OCI-LY7 (cell line): ENCODE data around the gene FOXE1. TPM values are rescaled to one million over a fixed set of nuclear protein-coding genes. Genes with fewer than 3 reads are reported as not detected.

Experiments used
- BruUV-seq: library from RNA; stranded (reverse); fragments of 400-500 nt; replicated peaks from 2 replicates; lab custom pipeline; 2021; lab: Mats Ljungman, UMichigan
- CTCF ChIA-PET: fragments of 300-600 bp; sonication (Branson Sonifier 250); formaldehyde crosslinking; loops from one replicate; lab custom pipeline; 2022; ENCODE audit warnings: antibody characterized with exemption; ENCODE audit not compliant: unreplicated experiment; lab: Charles Lee
- POLR2A ChIA-PET: fragments of 300-600 bp; sonication (Branson Sonifier 250); formaldehyde crosslinking; loops from one replicate; lab custom pipeline; 2022; ENCODE audit warnings: antibody characterized with exemption; lab: Charles Lee
- DNase-seq: peaks from one replicate; pipeline ENCODE4 v3.0.0-alpha.2; 2015; ENCODE audit warnings: low spot score
- H2AFZ ChIP-seq: fragments of 200-600 bp; sonication (generic), shearing (Covaris generic); 2 replicates; pipeline ENCODE4 v1.6.1; 2014; ENCODE audit warnings: mild to moderate bottlenecking, antibody characterized with exemption, low read length, moderate library complexity
- H3K27ac ChIP-seq: fragments of 200-600 bp; sonication (generic); 2 replicates; pipeline ENCODE4 v1.5.1; 2014; ENCODE audit warnings: mixed run types, low read depth, mild to moderate bottlenecking, moderate library complexity, low read length, inconsistent platforms; ENCODE audit not compliant: poor library complexity, severe bottlenecking
- H3K36me3 ChIP-seq: fragments of 200-600 bp; sonication (generic); 2 replicates; pipeline ENCODE4 v1.6.1; 2014; ENCODE audit warnings: mild to moderate bottlenecking, antibody characterized with exemption, low read length, moderate library complexity, mixed read lengths; ENCODE audit not compliant: insufficient read depth
- H3K4me1 ChIP-seq: fragments of 200-600 bp; sonication (generic); 2 replicates; pipeline ENCODE4 v1.5.1; 2014; ENCODE audit warnings: mild to moderate bottlenecking, low read length; ENCODE audit not compliant: insufficient read depth, poor library complexity, severe bottlenecking
- H3K4me2 ChIP-seq: fragments of 200-600 bp; sonication (generic); 2 replicates; pipeline ENCODE4 v1.6.1; 2014; ENCODE audit warnings: mild to moderate bottlenecking, low read length
- H3K4me3 ChIP-seq: fragments of 200-600 bp; sonication (generic); 2 replicates; pipeline ENCODE4 v1.5.1; 2014; ENCODE audit warnings: mild to moderate bottlenecking, low read depth, low read length; ENCODE audit not compliant: poor library complexity, severe bottlenecking
- H3K79me2 ChIP-seq: fragments of 200-600 bp; sonication (generic); 2 replicates; pipeline ENCODE4 v1.6.1; 2016; ENCODE audit warnings: low read depth, mild to moderate bottlenecking, low read length, moderate library complexity, mixed read lengths; ENCODE audit not compliant: insufficient read depth
- H3K9me2 ChIP-seq: fragments of 200-600 bp; sonication (generic); 2 replicates; pipeline ENCODE4 v1.6.1; 2016; ENCODE audit warnings: mild to moderate bottlenecking, low read length, mixed read lengths; ENCODE audit not compliant: insufficient read depth
- H3K9me3 ChIP-seq: fragments of 200-600 bp; sonication (generic); 2 replicates; pipeline ENCODE4 v1.6.1; 2014; ENCODE audit warnings: mild to moderate bottlenecking, mixed run types, low read length, mixed read lengths
- H4K20me1 ChIP-seq: fragments of 200-600 bp; sonication (generic); 2 replicates; pipeline ENCODE4 v1.6.1; 2014; ENCODE audit warnings: mild to moderate bottlenecking, antibody characterized with exemption, low read length, moderate library complexity, mixed read lengths; ENCODE audit not compliant: insufficient read depth
- EZH2phosphoT487 ChIP-seq: fragments of 200-600 bp; sonication (generic); IDR thresholded peaks from 2 replicates; pipeline ENCODE4 v1.6.1; 2018; ENCODE audit warnings: low read depth, borderline replicate concordance, mild to moderate bottlenecking, mixed run types, antibody characterized with exemption, low read length, moderate library complexity, mixed read lengths
- intact Hi-C: fragments of 100-400 bp; cut with micrococcal nuclease; formaldehyde crosslinking; loops from one replicate; pipeline ENCODE4 v1.10.0; 2022; ENCODE audit not compliant: unreplicated experiment
- total RNA-seq, 2 experiments: library from RNA; depleted of rRNA in 1 of 2; stranded (reverse); fragments of >200 nt in 1 of 2; shearing (Covaris generic) in 1 of 2; gene quantifications; 2 replicates each; pipeline ENCODE4 v1.2.3, GENCODE V29; 2014 to 2022
- TF ChIP-seq, protein P1 (sequence below): fragments of 200-600 bp; sonication (generic); conservative IDR thresholded peaks from 2 replicates; pipeline ENCODE4 v1.5.1; 2014; ENCODE audit warnings: mild to moderate bottlenecking, antibody characterized with exemption, low read length, moderate library complexity, mixed read lengths

FOXE1 gene
- total RNA-seq, 2 experiments from 2014 or later = not detected

DNA sequence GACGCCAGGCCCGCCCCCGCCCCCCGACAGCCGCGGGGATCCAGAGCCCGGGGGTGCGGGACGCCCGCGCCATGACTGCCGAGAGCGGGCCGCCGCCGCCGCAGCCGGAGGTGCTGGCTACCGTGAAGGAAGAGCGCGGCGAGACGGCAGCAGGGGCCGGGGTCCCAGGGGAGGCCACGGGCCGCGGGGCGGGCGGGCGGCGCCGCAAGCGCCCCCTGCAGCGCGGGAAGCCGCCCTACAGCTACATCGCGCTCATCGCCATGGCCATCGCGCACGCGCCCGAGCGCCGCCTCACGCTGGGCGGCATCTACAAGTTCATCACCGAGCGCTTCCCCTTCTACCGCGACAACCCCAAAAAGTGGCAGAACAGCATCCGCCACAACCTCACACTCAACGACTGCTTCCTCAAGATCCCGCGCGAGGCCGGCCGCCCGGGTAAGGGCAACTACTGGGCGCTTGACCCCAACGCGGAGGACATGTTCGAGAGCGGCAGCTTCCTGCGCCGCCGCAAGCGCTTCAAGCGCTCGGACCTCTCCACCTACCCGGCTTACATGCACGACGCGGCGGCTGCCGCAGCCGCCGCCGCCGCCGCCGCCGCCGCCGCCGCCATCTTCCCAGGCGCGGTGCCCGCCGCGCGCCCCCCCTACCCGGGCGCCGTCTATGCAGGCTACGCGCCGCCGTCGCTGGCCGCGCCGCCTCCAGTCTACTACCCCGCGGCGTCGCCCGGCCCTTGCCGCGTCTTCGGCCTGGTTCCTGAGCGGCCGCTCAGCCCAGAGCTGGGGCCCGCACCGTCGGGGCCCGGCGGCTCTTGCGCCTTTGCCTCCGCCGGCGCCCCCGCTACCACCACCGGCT lies 1.0 kb downstream of the FOXE1 start:
- Histone ChIP-seq H3K9me3 (no peaks in the 10 kb centered on the region), H3K4me2 (peak overlapping the region; percentile 8; the same call in 1 of the 2 replicates), H2AFZ (no peak overlapping the region), H3K79me2 (no peaks in the 10 kb centered on the region), H3K9me2 (no peaks in the 10 kb centered on the region), H3K4me1 (no peaks in the 10 kb centered on the region), H3K27ac (no peak overlapping the region), H3K36me3 (no peaks in the 10 kb centered on the region), H4K20me1 (no peaks in the 10 kb centered on the region), H3K4me3 (peak overlapping the region; percentile 36)
- peak; percentile 9 for DNase-seq
- CTCF ChIA-PET = interaction anchor here (0.6 kb wide), 1 partner anchor 77 kb away, joined by 3 read pairs; no protein-coding TSS in a partner anchor
- POLR2A ChIA-PET = no interaction called here
- BruUV-seq = no TSS peak
- TF ChIP-seq, protein P1, sequence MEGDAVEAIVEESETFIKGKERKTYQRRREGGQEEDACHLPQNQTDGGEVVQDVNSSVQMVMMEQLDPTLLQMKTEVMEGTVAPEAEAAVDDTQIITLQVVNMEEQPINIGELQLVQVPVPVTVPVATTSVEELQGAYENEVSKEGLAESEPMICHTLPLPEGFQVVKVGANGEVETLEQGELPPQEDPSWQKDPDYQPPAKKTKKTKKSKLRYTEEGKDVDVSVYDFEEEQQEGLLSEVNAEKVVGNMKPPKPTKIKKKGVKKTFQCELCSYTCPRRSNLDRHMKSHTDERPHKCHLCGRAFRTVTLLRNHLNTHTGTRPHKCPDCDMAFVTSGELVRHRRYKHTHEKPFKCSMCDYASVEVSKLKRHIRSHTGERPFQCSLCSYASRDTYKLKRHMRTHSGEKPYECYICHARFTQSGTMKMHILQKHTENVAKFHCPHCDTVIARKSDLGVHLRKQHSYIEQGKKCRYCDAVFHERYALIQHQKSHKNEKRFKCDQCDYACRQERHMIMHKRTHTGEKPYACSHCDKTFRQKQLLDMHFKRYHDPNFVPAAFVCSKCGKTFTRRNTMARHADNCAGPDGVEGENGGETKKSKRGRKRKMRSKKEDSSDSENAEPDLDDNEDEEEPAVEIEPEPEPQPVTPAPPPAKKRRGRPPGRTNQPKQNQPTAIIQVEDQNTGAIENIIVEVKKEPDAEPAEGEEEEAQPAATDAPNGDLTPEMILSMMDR = peak; percentile 29; the same call in 1 of the 2 replicates
- TF ChIP-seq EZH2phosphoT487 = no peak
- intact Hi-C loops = no loop called here

DNA sequence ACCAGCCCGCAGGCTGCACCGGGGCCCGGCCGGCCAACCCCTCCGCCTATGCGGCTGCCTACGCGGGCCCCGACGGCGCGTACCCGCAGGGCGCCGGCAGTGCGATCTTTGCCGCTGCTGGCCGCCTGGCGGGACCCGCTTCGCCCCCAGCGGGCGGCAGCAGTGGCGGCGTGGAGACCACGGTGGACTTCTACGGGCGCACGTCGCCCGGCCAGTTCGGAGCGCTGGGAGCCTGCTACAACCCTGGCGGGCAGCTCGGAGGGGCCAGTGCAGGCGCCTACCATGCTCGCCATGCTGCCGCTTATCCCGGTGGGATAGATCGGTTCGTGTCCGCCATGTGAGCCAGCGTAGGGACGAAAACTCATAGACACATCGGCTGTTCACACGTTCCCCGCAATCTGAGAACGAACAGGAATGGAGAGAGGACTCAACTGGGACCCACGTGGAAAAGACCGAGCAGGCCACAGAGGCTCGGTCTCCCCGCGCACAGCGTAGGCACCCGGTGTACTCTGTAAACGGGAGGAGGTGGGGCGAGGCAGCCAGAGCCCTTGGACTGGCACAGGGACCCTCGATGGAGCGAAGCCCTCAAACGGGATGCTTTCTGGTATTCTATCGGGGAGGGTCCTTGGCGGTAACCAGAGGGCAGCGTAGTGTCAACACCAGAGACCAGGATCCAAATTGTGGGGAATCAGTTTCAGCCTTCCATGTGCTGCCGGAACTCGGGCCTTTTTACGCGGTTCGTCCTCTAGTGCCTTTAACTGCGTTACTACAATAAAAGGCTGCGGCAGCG lies 1.9 kb downstream of the FOXE1 start:
- Histone ChIP-seq H3K9me2 (no peaks in the 10 kb centered on the region), H4K20me1 (no peaks in the 10 kb centered on the region), H3K27ac (no peak overlapping the region), H2AFZ (no peak overlapping the region), H3K9me3 (no peaks in the 10 kb centered on the region), H3K36me3 (no peaks in the 10 kb centered on the region), H3K4me1 (no peaks in the 10 kb centered on the region), H3K79me2 (no peaks in the 10 kb centered on the region), H3K4me2 (no peak overlapping the region), H3K4me3 (no peak overlapping the region)
- POLR2A ChIA-PET = no interaction called here
- intact Hi-C loops = no loop called here
- CTCF ChIA-PET = no interaction called here
- BruUV-seq = no TSS peak
- DNase-seq = no peak
- TF ChIP-seq, protein P1 = no peak
- no peak for TF ChIP-seq EZH2phosphoT487
